ENCODE measurements around the gene C16orf96.

C16orf96 gene

GRCh38 chr16:4556112-4556511 lies at the start of gene C16orf96:
TSS of gene C16orf96 (plus strand) at chr16:4556340. CDS start at chr16:4556490, 150 bp downstream.
- DNase-seq = no peak

GRCh38 chr16:4506450-4506849 lies 49.7 kb upstream of the C16orf96 start:
- DNase-seq = peak; percentile 52

DNA sequence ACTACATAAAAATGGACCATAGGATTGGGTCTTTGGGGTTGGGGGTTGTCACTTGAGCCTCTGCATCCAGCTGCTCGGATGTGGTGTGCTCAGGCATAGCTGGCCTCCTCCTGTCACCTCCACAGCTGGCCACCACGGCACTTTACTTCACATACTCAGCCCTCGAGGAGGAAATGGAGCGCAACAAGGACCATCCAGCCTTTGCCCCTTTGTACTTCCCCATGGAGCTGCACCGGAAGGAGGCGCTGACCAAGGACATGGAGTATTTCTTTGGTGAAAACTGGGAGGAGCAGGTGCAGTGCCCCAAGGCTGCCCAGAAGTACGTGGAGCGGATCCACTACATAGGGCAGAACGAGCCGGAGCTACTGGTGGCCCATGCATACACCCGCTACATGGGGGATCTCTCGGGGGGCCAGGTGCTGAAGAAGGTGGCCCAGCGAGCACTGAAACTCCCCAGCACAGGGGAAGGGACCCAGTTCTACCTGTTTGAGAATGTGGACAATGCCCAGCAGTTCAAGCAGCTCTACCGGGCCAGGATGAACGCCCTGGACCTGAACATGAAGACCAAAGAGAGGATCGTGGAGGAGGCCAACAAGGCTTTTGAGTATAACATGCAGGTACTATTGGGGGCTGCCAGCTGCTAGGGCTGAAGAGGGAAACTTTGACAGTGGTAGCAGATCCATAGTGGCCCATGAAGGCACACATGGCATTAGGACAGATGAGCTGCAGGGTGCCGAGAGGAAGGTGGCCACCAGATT lies 48.4 kb upstream of the C16orf96 start:
- no peak for DNase-seq

- no peak for DNase-seq
Observed at GRCh38 chr16:4508806-4509205, 47.3 kb upstream of the C16orf96 start.

DNA sequence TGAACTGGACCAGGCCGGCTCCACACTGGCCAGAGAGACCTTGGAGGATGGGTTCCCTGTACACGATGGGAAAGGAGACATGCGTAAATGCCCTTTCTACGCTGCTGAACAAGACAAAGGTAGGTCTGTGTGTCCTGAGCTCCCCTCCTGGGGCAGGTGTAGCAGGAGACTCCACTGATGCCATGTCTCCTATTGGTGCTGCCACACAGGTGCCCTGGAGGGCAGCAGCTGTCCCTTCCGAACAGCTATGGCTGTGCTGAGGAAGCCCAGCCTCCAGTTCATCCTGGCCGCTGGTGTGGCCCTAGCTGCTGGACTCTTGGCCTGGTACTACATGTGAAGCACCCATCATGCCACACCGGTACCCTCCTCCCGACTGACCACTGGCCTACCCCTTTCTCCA lies 46.7 kb upstream of the C16orf96 start:
- DNase-seq = no peak

GRCh38 chr16:4510131-4510530 lies 46.0 kb upstream of the C16orf96 start:
- no peak for DNase-seq

DNA sequence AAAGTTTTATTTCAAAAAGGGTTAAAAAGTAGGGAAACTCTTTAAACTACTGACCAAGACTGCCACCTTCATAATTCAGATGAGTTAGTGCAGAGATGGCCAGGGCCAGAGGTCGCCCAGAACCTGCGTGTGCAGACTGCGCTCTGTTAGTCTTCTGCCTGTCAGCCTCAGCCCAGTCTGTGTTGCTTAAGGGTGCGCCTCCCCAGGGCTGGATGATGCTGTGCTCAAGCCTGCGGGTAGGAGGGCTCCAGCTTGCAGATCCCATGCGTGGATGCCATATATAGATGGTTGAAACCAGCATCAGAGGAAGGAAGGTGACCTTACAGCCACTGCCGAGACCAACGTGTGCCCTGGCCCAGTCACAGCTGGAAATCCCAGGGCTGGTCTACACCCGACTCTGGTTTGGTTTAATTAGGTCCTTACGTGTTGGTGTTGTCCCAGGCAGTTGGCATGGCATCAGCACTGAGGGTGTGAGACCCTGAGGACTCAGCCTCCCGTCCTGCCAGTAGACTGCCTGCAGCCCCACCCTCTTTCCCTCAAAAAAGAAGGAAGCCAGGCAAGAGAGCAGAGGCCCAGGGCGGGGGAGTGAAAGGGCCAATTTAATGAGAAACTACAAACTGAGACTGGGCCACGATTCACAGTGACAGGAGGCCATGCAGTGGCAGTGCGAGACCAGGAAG lies 45.3 kb upstream of the C16orf96 start:
- DNase-seq = no peak

- no peak for DNase-seq
Observed at GRCh38 chr16:4511441-4512082, 44.6 kb upstream of the C16orf96 start.

DNA sequence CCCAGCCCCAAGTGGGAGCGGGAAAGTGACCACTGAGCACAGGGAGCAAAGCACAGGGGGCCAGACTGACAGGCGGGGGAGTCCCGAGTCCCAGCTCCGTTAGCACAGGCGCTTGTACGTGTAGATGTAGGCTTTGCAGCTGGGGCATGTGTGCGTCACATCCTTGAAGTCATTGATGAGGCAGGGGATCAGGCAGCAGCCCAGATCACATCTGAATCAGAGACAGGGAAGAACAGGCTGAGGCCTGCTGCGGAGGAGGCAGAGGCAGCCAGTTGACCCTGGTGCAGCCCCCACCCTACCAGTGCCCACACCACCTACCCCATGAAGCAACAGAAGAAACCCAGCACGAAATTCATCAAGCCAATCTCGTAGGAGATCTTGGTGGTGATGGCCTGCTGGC lies 43.7 kb upstream of the C16orf96 start:
- no peak for DNase-seq

DNA sequence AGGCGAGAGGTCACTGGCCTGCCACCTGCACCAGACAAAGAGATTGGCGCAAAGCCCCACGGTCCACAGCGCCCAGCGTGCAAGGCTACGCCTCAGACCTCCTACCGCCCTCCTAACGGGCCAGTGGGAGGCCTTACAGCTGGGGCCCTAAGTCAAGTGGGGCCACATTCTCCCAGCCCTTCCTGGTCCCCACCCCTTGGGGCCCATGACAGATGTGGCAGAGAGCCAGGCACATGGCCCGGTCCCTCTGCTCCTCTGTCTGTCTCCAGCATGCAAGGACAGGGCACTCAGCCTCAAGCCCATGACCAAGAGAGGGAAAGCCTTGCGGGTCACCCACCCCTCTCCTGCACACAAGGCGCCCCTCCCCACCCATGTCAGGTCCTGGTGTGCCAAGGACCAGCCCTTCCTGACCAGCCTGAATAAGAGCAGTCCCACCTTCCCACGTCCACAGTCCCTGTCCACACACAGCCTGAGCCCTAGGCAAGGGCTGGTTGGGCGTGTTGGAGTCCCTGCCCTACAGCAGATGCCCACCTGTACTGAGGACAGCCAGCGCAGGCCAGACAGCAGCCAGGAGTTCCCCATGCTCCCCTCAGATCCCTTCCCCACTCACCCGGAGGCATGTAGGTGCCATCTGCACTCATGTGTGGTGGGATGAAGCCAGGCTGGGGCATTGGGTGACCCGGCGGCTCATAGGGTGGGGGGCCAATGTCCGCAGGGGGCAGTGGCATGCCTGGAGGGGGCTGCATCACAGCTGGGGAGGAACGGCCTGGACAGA lies 42.9 kb upstream of the C16orf96 start:
- no peak for DNase-seq

DNA sequence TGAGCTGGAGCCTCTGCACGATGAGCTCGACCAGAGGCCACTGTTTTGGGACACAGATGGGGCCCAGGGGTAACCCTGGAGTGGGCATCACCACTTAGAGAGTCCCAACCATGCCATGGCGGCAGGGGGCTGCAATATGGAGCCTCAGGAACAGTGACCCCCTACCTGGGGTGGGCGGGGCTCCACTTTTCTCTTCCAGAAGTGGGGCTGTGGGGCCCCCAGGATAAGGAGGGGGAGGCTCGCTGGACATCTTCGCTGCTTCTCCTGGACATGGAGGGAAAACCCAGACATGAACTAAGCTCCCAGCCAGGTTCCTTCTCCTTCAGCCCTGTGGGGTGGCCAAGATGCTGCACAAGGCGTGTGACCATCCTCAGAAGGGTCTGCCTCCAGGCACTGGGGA lies 42.3 kb upstream of the C16orf96 start:
- DNase-seq = no peak

DNA sequence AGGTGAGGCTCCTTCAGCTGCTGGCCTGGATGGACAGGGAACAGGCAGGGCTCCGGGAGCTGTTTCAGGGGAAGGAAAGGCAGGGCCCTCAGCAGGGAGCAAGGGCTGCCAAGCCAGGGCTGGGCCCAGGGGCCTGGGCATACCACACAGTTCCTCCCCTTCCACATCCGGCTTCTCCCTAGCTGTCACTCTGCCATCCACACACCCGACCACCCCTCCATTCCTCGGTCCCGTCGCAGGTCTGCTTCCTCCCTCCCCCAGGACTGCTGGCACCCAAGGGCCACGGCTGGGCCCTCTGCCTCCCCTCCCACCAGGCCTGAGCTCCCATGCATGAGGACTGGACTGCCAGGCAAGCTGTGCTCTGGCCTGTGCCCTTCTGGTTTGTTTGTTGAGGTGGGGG lies 41.5 kb upstream of the C16orf96 start:
- DNase-seq = no peak

- no peak for DNase-seq
Observed at GRCh38 chr16:4515611-4516233, 40.4 kb upstream of the C16orf96 start.

DNA sequence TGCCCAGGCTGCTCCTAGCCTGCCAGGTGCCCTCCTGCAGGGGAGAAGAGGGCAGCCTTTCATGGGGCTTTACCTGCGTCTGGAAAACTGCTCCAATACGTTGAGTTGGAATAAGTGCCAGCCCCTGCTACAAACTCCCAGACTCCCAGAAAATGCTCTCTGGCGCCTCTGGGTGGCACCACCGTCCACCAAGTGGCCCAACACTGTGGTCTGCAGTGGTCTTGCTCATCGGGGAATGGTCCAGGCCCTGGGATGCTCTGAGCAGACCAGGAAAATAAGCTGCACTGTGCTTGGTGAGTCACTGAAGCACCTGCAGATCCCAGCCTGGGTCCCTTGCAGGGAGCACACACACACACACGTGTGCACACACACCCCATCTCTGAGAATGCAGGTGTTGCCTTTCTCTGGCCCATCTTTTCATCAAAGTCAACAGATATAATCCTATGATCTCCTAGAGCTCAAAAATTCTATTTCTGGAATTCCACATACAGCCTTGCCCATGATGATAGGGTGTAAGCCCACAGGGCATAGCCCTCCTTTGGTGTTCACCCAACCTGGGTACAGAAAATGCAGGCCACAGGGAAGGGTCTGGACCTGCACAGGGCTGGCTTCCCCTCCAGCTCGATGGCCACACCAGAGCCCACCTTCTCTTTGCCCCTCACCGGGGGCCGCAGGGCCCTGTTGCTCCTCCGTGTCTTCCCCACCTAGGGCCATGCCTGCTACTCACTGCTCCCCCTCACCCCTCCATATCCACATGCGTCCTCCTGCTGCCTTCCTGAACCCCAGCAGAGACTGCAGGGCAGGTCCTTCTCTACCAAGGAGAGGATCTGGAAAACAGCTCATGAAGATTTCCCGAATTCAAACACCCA lies 38.1 kb upstream of the C16orf96 start:
- DNase-seq = no peak

DNA sequence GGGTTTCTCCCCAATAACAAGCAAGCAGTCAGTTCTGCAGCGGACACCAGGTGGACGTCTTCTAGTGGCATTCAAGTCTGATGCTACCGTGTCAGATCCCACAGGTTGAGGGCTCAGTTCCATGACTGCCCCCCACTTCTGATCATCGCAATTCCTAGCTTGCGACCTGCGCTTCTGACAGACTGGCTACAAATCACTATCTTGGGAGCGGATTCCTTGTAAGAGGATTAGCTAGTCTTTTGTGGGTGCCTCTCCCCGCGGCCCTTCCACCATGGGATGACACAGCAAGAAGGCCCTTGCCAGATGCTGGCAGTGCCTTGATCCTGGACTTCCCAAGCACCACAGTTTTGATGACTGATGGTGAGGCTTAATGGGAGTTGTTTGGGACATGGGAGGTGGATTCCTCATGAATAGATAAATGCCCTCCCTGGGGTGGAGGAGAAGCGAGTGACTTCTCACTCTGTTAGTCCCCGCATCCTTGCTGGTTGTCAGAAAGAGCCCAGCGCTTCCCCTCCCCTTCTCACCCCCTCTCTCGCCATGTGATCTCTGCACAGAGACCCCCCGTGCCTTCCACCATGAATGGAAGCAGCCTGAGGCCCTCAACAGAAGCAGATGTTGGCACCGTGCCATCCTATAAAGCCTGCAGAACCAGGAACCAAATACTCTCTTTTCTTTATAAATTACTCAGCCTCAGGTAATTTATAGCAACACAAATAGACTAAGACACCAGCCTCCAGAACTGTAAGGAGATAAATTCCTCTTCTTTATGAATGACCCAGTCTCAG lies 36.7 kb upstream of the C16orf96 start:
- no peak for DNase-seq

- DNase-seq = no peak
Observed at GRCh38 chr16:4520913-4521312, 35.2 kb upstream of the C16orf96 start.

DNA sequence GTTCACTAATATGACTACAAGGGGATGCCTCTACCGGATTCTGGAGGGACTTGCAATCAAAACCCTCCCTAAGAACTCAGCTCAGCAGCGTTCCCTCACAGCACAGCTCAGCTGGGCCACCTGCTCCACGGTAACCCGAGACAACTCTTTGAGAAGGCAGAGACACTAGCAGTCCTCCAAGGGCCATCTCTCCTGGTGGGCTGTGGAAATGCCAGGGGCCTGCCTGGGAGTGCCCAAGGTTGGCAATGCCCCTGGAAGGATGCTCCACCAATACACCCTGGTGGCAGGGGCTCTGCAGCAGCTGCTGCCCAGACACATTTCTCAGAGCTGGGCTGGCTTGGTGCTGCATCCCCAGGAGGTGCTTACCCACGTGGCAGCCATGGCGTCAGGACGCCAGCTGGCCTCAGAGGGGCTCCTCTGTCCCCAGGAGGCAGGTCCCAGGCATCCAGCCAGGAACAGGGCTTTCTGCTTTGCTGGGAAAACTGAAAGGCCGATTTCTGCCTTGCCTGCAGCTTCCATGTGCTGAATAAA lies 34.0 kb upstream of the C16orf96 start:
- DNase-seq = no peak

- no peak for DNase-seq
Observed at GRCh38 chr16:4523686-4524085, 32.5 kb upstream of the C16orf96 start.

DNA sequence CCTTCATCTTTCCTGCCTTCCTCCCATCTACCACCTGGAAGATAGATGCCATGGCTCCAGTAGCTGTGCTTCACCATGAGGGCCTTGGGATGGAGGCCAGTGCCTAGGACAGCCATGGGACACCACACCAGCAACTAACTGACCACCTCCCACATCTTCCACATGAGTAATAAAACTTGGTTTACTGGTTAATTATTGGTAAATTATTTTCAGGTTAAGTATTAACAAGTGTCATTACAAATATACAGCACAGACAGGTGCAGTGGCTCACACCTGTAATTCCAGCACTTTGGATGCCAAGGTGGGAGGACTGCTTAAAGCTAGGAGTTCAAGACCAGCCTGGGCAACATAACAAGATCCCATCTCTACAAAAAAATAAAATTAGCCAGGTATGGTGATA lies 31.6 kb upstream of the C16orf96 start:
- no peak for DNase-seq

- DNase-seq = no peak
Observed at GRCh38 chr16:4525069-4525468, 31.1 kb upstream of the C16orf96 start.
